SK-N-MC (cell line): ENCODE results near the gene BICD1.

ENCODE experiments used
- EZH2 ChIP-seq: fragments of 200-600 bp; sonication (generic); IDR thresholded peaks from one replicate; pipeline ENCODE4 v1.6.1; 2017; ENCODE audit warnings: antibody characterized with exemption
- POLR2AphosphoS5 ChIP-seq: IDR thresholded peaks from 2 replicates; pipeline ENCODE4 v1.6.1; 2012; ENCODE audit warnings: mild to moderate bottlenecking, low read depth, low read length, borderline replicate concordance

GRCh38 chr12:32197421-32197820 is 90.8 kb downstream of the BICD1 start:
- TF ChIP-seq POLR2AphosphoS5 (no peak), EZH2 (no peak)
